ENCODE data around the gene CACNA2D3. TPM values are rescaled to one million over a fixed set of nuclear protein-coding genes. Genes with fewer than 3 reads are reported as not detected.

CACNA2D3 gene
- total RNA-seq, 1 donor from 2014 or later, result 17.2 TPM

DNA sequence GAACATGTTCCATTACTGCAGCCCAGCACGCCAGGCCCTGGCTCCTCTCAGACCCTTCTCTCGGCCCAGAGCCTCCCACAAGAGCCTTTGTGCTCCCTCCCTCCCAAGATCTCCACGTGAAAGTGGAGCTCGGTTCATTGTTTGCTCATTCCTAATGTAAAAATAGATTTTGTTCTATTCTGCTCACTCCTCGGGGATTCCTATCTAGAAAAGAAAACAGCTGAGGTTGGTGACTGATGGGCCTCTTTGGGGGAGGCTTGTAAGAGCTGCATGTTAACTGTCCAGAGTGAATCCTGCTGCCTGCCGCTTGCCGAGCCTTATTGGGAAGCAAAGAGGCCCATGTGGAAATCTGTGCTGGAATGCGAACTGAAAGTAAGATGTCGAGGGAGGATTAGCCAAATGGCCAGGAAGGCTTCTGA lies 538.4 kb downstream of the CACNA2D3 start:
- Histone ChIP-seq H3K9me3 (no peaks in the 10 kb centered on the region), H3K36me3 (no peaks in the 10 kb centered on the region), H3K4me1 (peaks cover 9% of the 10 kb centered on the region), H3K27ac (peak overlapping the region; percentile 74), H3K27me3 (no peaks in the 10 kb centered on the region), H3K4me3 (no peak overlapping the region)
- intact Hi-C loops (cut with DNase I), result no loop called here
- DNase-seq (ENCODE audit: extremely low spot score in 2 of 2), result no peak
- no peak for TF ChIP-seq POLR2A (IDR thresholded peaks at IDR 0.05)

DNA sequence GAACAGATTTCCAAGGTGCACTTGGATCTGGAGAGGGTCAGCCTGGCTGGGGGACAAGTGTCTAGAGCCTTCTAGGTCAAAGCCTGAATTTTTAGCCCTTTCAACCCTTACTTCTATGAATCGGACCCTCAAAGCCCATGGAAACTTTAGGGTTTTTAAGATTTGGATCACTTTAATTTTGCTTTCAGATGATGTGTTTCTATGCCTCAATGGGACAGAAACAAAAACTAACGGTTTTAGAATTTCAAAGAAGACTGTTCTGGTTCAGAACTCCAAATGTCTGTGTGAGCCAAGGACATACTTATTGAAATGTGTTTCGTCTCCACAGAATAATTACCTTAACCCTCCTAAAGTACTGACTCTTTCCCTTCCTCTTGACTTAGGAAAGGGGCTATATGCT lies 538.8 kb downstream of the CACNA2D3 start:
- intact Hi-C loops (cut with DNase I), result no loop called here
- peaks cover 9% of the 10 kb centered on the region for H3K4me1 ChIP-seq
- no peaks in the 10 kb centered on the region for H3K36me3 ChIP-seq
- no peaks in the 10 kb centered on the region for H3K27me3 ChIP-seq
- no peak overlapping the region for H3K4me3 ChIP-seq
- TF ChIP-seq, protein P1, sequence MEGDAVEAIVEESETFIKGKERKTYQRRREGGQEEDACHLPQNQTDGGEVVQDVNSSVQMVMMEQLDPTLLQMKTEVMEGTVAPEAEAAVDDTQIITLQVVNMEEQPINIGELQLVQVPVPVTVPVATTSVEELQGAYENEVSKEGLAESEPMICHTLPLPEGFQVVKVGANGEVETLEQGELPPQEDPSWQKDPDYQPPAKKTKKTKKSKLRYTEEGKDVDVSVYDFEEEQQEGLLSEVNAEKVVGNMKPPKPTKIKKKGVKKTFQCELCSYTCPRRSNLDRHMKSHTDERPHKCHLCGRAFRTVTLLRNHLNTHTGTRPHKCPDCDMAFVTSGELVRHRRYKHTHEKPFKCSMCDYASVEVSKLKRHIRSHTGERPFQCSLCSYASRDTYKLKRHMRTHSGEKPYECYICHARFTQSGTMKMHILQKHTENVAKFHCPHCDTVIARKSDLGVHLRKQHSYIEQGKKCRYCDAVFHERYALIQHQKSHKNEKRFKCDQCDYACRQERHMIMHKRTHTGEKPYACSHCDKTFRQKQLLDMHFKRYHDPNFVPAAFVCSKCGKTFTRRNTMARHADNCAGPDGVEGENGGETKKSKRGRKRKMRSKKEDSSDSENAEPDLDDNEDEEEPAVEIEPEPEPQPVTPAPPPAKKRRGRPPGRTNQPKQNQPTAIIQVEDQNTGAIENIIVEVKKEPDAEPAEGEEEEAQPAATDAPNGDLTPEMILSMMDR (IDR thresholded peaks at IDR 0.05), result no peak
- no peak for TF ChIP-seq POLR2A (IDR thresholded peaks at IDR 0.05)
- no peak for TF ChIP-seq POLR2AphosphoS5 (IDR thresholded peaks at IDR 0.05; ENCODE audit: insufficient read depth in 1 of 2, low read depth in 1 of 2)
- no peaks in the 10 kb centered on the region for H3K9me3 ChIP-seq
- DNase-seq (ENCODE audit: extremely low spot score in 2 of 2), result no peak
- H3K27ac ChIP-seq, result peak overlapping the region; percentile 74

DNA sequence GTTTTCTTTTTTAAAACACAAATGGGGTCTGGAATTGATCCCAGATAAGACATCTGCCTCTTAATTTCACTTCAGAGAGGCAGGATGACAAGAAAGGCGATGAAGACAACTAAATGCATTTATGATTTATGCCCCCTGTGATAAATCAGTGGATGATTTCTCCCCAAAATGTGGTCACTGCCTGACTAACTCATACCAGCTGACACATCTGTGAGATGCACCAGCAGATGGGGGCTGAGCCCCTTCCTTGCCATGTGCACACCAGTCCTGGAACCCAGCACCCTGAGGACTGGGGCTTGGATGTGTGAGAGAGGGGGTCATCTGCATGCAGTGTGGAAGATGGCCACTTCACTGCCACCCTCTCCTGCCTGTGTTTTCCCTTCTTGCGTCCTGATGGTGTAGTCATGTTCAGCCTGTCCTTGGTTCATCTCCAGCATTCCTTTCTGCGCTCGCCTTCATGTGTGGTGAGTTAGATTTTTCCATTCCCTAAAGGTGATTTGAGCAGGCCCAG lies 541.2 kb downstream of the CACNA2D3 start:
- H3K27ac ChIP-seq, result no peak overlapping the region
- H3K27me3 ChIP-seq, result no peaks in the 10 kb centered on the region
- no peaks in the 10 kb centered on the region for H3K36me3 ChIP-seq
- intact Hi-C loops (cut with DNase I), result no loop called here
- H3K4me3 ChIP-seq, result no peak overlapping the region
- TF ChIP-seq POLR2AphosphoS5 (IDR thresholded peaks at IDR 0.05; ENCODE audit: insufficient read depth in 1 of 2, low read depth in 1 of 2) (no peak), POLR2A (IDR thresholded peaks at IDR 0.05) (no peak)
- TF ChIP-seq, protein P1 (IDR thresholded peaks at IDR 0.05), result no peak
- peaks cover 9% of the 10 kb centered on the region for H3K4me1 ChIP-seq
- no peaks in the 10 kb centered on the region for H3K9me3 ChIP-seq
- DNase-seq (ENCODE audit: extremely low spot score in 2 of 2), result no peak

DNA sequence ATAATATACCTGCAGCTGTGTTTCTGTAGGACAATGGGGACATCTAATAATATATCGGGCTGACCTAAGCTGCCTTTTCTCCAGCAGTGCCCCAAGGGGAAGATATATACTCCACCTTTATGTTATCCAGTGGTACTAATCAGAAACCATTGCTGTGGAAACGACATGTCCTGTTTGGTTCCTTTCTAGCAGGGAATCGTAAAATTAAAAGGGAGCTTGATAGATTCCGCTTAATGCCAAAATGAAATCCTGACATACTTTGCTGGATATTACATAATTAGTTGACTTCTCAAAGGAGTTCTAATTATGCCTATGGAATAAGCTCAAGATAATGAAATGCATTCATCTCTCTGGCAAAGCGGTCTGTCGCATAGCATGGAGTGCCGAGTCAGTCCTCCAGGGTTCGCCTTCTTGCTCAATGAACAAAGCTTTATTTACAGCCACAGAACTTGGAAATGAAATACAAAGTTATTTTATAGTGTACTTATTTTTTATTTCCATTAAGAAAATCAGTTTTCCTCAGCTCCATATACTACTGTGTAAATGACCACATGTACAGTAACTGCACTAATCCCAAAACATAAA lies 542.8 kb downstream of the CACNA2D3 start:
- Histone ChIP-seq H3K4me3 (no peak overlapping the region), H3K4me1 (peaks cover 9% of the 10 kb centered on the region), H3K9me3 (no peaks in the 10 kb centered on the region), H3K27ac (no peak overlapping the region), H3K27me3 (no peaks in the 10 kb centered on the region), H3K36me3 (no peaks in the 10 kb centered on the region)
- DNase-seq (ENCODE audit: extremely low spot score in 2 of 2), result no peak
- intact Hi-C loops (cut with DNase I), result no loop called here
- no peak for TF ChIP-seq POLR2A (IDR thresholded peaks at IDR 0.05)
- TF ChIP-seq, protein P1 (IDR thresholded peaks at IDR 0.05), result no peak
- no peak for TF ChIP-seq POLR2AphosphoS5 (IDR thresholded peaks at IDR 0.05; ENCODE audit: insufficient read depth in 1 of 2, low read depth in 1 of 2)

DNA sequence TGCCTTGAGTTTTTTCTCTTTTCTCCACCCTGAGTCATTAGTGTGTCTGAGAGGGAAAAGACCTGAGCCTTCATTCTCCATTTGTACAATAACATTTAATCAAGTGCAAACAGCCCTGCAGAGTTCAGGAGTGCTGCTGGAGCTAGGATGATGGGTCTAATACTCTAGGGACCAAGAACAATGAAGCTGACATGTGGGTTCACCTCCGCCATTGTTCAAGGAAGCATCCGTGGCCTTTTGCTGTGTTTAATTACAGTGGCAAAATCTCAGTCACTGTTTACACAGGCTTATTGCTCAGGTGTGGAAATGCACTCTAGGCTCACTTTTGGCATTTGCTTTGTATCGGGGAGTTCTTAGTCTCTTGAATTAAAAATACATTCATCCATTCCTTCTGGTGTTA lies 545.9 kb downstream of the CACNA2D3 start:
- Histone ChIP-seq H3K36me3 (no peaks in the 10 kb centered on the region), H3K27ac (no peak overlapping the region), H3K4me1 (peaks cover 15% of the 10 kb centered on the region), H3K4me3 (no peak overlapping the region), H3K9me3 (no peaks in the 10 kb centered on the region), H3K27me3 (no peaks in the 10 kb centered on the region)
- intact Hi-C loops (cut with DNase I), result no loop called here
- no peak for TF ChIP-seq POLR2AphosphoS5 (IDR thresholded peaks at IDR 0.05; ENCODE audit: insufficient read depth in 1 of 2, low read depth in 1 of 2)
- TF ChIP-seq POLR2A (IDR thresholded peaks at IDR 0.05), result no peak
- TF ChIP-seq, protein P1 (IDR thresholded peaks at IDR 0.05), result no peak
- no peak for DNase-seq (ENCODE audit: extremely low spot score in 2 of 2)
